WERI-Rb-1 (cell line): Measurements from ENCODE around the gene ELK1.

Experiments
- DNase-seq: peaks from one replicate; pipeline ENCODE4 v3.0.0-alpha.2; 2020
- H3K27ac ChIP-seq: fragments of 250-450 bp; sonication (Bioruptor Pico); 2 replicates; pipeline ENCODE4 v1.5.1; 2020; ENCODE audit warnings: mild to moderate bottlenecking, moderate library complexity
- H3K27me3 ChIP-seq: fragments of 250-450 bp; sonication (Bioruptor Pico); 2 replicates; pipeline ENCODE4 v1.5.1; 2021; ENCODE audit warnings: mild to moderate bottlenecking, low read depth, moderate library complexity; ENCODE audit not compliant: insufficient read depth, severe bottlenecking
- H3K36me3 ChIP-seq: fragments of 250-450 bp; sonication (Bioruptor Pico); 2 replicates; pipeline ENCODE4 v1.5.1; 2020; ENCODE audit warnings: mild to moderate bottlenecking, moderate library complexity
- H3K4me3 ChIP-seq: 2 replicates; pipeline ENCODE4 v1.5.1; 2011; ENCODE audit warnings: low read depth, mild to moderate bottlenecking, control low read depth, low read length
- H3K9me3 ChIP-seq: fragments of 250-450 bp; sonication (Bioruptor Pico); 2 replicates; pipeline ENCODE4 v1.5.1; 2021; ENCODE audit warnings: mild to moderate bottlenecking, moderate library complexity; ENCODE audit not compliant: severe bottlenecking
- CTCF ChIP-seq: IDR thresholded peaks from 2 replicates; pipeline ENCODE4 v1.5.1; 2011; ENCODE audit warnings: low read depth, mild to moderate bottlenecking, control low read depth, inconsistent platforms, low read length

ELK1 gene

GRCh38 chrX:47590984-47591383 is 59.4 kb downstream of the ELK1 start:
- H3K4me3 ChIP-seq = no peak overlapping the region
- no peak for DNase-seq
- peaks cover under 1% of the 10 kb centered on the region for H3K9me3 ChIP-seq
- H3K27me3 ChIP-seq = peaks cover 2% of the 10 kb centered on the region
- H3K36me3 ChIP-seq = no peaks in the 10 kb centered on the region
- TF ChIP-seq CTCF = no peak
- no peak overlapping the region for H3K27ac ChIP-seq

- Histone ChIP-seq H3K4me3 (no peak overlapping the region), H3K9me3 (no peaks in the 10 kb centered on the region), H3K36me3 (no peaks in the 10 kb centered on the region), H3K27me3 (peaks cover 2% of the 10 kb centered on the region), H3K27ac (no peak overlapping the region)
- TF ChIP-seq CTCF = no peak
- DNase-seq = no peak
Measured at GRCh38 chrX:47587906-47588735, 62.2 kb downstream of the ELK1 start.

- TF ChIP-seq CTCF = no peak
- no peaks in the 10 kb centered on the region for H3K36me3 ChIP-seq
- H3K4me3 ChIP-seq = no peak overlapping the region
- peaks cover 2% of the 10 kb centered on the region for H3K27me3 ChIP-seq
- H3K27ac ChIP-seq = no peak overlapping the region
- DNase-seq = no peak
- no peaks in the 10 kb centered on the region for H3K9me3 ChIP-seq
Measured at GRCh38 chrX:47587091-47587891, 63.1 kb downstream of the ELK1 start.

DNA sequence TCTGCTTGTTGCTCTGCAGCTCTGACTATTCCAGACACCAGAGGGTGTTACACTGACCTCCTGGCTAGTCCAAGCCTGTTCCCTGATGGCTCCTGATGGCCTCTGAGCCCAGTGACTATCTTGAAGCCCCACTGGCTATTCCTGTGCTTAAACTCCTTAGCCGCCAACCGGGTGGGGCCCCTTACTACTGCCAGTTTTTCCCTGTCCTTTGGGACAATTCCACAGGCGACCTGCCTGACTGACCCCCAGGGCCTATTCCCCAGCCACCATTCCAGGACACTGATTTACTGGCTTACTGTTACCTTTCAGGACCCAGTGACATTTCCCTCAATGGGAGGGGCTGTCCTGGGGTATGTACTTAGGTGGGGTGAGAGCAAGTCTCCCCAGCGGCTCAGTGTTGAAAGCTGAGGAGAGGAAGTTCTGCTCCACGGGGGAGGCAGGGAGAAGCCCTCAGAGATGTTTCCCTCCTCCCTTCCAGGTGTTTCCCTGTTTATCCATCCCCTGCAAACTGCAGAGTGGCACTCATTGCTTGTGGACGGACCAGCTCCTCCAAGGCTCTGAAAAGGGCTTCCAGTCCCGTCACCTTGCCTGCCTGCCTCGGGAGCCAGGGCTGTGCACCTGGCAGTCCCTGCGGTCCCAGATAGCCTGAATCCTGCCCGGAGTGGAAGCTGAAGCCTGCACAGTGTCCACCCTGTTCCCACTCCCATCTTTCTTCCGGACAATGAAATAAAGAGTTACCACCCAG is 64.1 kb downstream of the ELK1 start:
- Histone ChIP-seq H3K4me3 (no peak overlapping the region), H3K36me3 (no peaks in the 10 kb centered on the region), H3K9me3 (no peaks in the 10 kb centered on the region), H3K27ac (no peak overlapping the region), H3K27me3 (peaks cover 9% of the 10 kb centered on the region)
- no peak for DNase-seq
- TF ChIP-seq CTCF = no peak
